Fibroblast of pulmonary artery (primary cell): ENCODE measurements around the gene MOB1B.
A peak's percentile ranks its signal among the peaks of the same experiment; 100 is the strongest.
"Not testable (repeated sequence)": the region's sequence is repeated elsewhere in the genome, so short reads cannot be mapped to it uniquely, and the experiment has no call there.

Source experiments
- DNase-seq: peaks from one replicate; pipeline ENCODE4 v3.0.0-alpha.2; 2010; ENCODE audit warnings: low read depth
- H3K4me3 ChIP-seq: replicated peaks from 2 replicates; pipeline ENCODE4 v1.5.1; 2011; ENCODE audit warnings: low read depth, mild to moderate bottlenecking, control low read depth, low read length, moderate library complexity
- TF ChIP-seq, protein P1 (sequence below): IDR thresholded peaks from 2 replicates; pipeline ENCODE4 v1.5.1; 2011; ENCODE audit warnings: mild to moderate bottlenecking, control low read depth, low read length, inconsistent platforms; ENCODE audit errors: missing control alignments

The MOB1B gene

DNA sequence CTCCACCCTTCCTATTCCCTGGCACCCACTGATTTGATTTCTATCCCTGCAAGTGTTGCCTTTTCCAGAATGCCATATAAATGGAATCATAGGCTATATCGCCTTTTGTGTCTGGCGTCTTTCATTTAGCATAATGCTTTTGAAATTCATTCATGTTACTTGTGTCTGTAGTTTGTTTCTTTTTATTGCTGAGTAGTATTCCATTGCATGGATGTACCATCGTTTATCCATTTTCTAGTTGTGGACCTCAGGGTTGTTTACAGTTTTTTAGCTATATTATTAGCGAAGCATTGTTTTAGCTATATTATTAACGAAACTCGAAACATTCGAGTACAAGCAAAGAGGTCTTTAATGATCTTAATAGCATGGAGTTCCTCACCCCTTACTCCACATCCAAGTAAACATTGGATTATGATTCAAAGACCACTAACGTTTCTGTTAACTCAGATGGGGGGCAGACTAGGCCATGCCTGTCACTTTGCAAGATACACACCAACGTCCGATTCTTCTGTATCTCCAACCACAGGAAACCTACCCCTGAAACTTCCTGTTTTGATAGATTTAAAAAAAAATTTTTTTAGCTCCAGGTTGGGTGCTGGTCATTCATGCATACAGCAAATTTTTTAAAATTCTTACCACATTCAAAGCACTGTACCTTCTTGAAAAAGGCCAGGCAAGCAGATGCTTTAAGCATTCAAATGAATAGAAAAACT, 92.4 kb downstream of the MOB1B start:
- peak overlapping the region; percentile 90 for H3K4me3 ChIP-seq
- TF ChIP-seq, protein P1, sequence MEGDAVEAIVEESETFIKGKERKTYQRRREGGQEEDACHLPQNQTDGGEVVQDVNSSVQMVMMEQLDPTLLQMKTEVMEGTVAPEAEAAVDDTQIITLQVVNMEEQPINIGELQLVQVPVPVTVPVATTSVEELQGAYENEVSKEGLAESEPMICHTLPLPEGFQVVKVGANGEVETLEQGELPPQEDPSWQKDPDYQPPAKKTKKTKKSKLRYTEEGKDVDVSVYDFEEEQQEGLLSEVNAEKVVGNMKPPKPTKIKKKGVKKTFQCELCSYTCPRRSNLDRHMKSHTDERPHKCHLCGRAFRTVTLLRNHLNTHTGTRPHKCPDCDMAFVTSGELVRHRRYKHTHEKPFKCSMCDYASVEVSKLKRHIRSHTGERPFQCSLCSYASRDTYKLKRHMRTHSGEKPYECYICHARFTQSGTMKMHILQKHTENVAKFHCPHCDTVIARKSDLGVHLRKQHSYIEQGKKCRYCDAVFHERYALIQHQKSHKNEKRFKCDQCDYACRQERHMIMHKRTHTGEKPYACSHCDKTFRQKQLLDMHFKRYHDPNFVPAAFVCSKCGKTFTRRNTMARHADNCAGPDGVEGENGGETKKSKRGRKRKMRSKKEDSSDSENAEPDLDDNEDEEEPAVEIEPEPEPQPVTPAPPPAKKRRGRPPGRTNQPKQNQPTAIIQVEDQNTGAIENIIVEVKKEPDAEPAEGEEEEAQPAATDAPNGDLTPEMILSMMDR, result no peak
- no peak for DNase-seq

DNA sequence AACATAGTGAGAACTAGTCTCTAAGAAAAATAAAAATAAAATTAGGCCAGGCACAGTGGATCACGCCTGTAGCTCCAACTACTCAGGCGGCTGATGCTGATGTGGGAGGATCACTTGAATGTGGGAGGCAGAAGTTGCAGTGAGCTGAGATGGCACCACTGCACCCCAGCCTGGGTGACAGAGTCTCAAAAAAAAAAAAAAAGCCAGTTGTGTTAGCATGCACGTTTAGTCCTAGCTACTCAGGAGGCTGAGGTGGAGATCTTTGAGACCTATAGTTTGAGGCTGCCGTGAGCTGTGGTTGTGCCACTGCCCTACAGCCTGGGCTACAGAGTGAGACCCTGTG, 93.8 kb downstream of the MOB1B start:
- TF ChIP-seq, protein P1, result no peak
- H3K4me3 ChIP-seq, result no peak overlapping the region
- DNase-seq, result no peak

DNA sequence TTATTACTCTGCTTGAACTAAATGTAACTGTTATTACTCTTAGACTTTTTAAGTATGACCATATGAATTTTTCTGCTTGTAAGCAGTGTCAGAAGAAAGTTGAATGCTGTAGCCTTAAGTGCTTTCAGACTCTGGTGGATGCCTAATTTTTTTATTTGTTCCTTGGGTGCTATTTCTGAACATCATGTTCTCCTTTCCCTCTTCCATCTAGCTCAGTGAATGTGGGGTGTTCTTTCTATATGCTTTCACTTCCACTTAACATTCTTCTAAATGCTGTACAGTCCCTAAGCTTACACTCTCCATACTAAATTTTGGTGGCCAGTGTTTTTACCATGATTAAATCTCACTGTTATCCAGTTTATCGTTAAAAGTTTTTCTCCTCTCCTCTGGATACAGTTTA, 94.9 kb downstream of the MOB1B start:
- no peak for DNase-seq
- TF ChIP-seq, protein P1, result no peak
- no peak overlapping the region for H3K4me3 ChIP-seq

DNA sequence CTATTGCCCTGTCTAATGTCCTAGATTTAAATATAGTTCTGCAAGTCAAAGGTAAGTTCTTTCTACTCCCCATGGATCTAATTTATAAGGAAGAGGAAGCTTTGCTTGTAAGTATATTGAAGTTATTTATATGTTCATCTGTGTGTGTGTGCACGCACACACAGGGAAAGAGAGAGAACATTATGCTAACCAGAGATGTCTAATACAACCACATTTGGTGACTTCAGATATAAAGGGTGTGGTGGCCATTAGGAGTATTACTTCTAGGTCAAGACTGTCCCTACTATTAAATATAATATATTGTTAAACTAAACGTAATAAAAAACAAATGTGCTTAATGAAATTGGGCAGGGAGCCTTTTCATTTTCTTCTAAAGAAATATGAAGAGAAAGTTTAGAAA, 95.4 kb downstream of the MOB1B start:
- DNase-seq, result no peak
- H3K4me3 ChIP-seq, result no peak overlapping the region
- TF ChIP-seq, protein P1, result no peak

DNA sequence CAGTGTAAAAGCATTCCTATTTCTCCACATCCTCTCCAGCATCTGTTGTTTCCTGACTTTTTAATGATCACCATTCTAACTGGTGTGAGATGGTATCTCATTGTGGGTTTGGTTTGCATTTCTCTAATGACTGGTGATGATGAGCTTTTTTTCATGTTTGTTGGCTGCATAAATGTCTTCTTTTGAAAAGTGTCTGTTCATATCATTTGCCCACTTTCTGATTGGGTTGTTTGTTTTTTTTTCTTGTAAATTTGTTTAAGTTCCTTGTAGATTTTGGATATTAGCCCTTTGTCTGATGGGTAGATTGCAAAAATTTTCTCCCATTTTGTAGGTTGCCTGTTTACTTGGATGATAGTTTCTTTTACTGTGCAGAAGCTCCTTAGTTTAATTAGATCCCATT, 97.5 kb downstream of the MOB1B start:
- not testable (repeated sequence) for H3K4me3 ChIP-seq, DNase-seq

DNA sequence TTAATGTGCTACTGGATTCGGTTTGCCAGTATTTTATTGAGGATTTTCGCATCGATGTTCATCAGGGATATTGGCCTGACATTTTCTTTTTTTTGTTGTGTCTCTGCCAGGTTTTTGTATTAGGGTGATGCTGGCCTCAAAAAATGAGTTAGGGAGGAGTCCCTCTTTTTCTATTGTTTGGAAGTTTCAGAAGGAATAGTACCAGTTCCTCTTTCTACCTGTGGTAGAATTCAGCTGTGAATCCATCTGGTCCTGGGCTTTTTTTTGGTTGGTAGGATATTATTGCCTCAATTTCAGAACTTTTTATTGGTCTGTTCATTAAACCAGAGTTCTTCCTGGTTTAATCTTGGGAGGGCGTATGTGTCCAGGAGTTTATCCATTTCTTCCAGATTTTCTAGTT, 99.2 kb downstream of the MOB1B start:
- H3K4me3 ChIP-seq, DNase-seq: not testable (repeated sequence)

DNA sequence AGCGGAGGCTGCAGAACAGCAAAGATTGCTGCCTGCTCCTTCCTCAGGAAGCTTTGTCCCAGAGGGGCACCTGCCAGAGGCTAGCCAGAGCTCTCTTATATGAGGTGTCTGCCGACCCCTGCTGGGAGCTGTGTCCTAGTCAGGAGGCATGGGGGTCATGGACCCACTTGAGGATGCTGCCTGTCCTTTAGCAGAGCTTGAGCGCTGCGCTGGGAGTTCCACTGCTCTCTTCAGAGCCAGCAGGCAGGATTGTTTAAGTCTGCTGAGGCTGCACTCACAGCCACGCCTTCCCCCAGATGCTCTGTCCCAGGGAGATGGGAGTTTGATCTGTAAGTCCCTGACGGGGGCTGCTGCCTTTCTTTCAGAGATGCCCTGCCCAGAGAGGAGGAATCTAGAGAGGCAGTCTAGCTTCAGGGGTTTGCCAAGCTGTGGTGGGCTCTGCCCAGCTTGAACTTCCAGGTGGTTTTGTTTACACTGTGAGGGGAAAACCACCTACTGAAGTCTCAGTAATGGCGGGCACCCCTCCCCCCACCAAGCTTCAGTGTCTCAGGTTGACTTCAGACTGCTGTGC, 102.2 kb downstream of the MOB1B start:
- DNase-seq, result no peak
- no peak overlapping the region for H3K4me3 ChIP-seq
- TF ChIP-seq, protein P1, result no peak

DNA sequence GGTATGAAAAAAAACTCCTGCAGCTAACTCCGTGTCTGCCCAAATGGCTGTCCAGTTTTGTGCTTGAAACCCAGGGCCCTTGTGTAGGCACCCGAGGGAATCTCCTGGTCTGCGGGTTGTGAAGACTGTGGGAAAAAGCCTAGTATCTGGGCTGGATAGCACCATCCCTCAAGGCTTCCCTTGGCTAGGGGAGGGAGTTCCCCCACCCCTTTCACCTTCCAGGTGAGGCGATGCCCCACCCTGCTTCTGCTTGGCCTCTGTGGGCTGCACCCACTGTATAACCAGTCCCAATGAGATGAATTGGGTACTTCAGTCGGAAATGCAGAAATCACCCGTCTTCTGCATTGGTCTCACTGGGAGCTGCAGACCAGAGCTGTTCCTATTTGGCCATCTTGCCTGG, 102.9 kb downstream of the MOB1B start:
- not testable (repeated sequence) for H3K4me3 ChIP-seq, DNase-seq
